GM12878 (cell line): ENCODE measurements around the gene RETREG3. TPM values are rescaled to one million over a fixed set of nuclear protein-coding genes. Genes with fewer than 3 reads are reported as not detected.

ENCODE experiments used
- ATAC-seq: fragments of 200-7000 bp; cut with Tn5 transposase; 3 replicates; pipeline ENCODE4 v1.9.1; 2020; ENCODE audit warnings: mild to moderate bottlenecking, moderate library complexity
- BruUV-seq: library from RNA; stranded (reverse); fragments of 400-500 nt; replicated peaks from 2 replicates; lab custom pipeline; 2021; lab: Mats Ljungman, UMichigan
- CTCF ChIA-PET: fragments of 300-600 bp; sonication (Branson Sonifier 250); formaldehyde crosslinking; extraction: SDS; loops from one replicate; lab custom pipeline; 2021; ENCODE audit warnings: inconsistent platforms; lab: Yijun Ruan, JAX
- POLR2A ChIA-PET: fragments of 350-600 bp; formaldehyde crosslinking; extraction: SDS; loops from one replicate; lab custom pipeline; 2021; ENCODE audit warnings: inconsistent platforms; lab: Charles Lee
- RAD21 ChIA-PET: fragments of 300-600 bp; sonication (Branson Sonifier 250); formaldehyde crosslinking; loops from one replicate; lab custom pipeline; 2023; ENCODE audit warnings: antibody characterized with exemption; ENCODE audit not compliant: unreplicated experiment; lab: Charles Lee
- SMC1A ChIA-PET: fragments of 300-600 bp; sonication (Branson Sonifier 250); formaldehyde crosslinking; loops from one replicate; lab custom pipeline; 2023; ENCODE audit not compliant: unreplicated experiment, uncharacterized antibody; lab: Charles Lee
- DNase-seq: peaks from one replicate; pipeline ENCODE4 v3.0.0-alpha.2; 2011; ENCODE audit warnings: low read depth, low spot score
- FAIRE-seq: peaks from 3 replicates; lab custom pipeline; 2011; peaks lifted over from hg19 to GRCh38; lab: Jason Lieb, UNC
- H2AFZ ChIP-seq: 2 replicates; pipeline ENCODE4 v1.6.0; 2011; ENCODE audit warnings: low read depth, low read length, control low read depth; ENCODE audit not compliant: control insufficient read depth
- H3K27ac ChIP-seq: 2 replicates; pipeline ENCODE4 v1.5.1; 2011; ENCODE audit warnings: control low read depth; ENCODE audit not compliant: control insufficient read depth, insufficient read depth
- H3K27me3 ChIP-seq, 2 experiments: replicated peaks in 1 of 2; 2 replicates each; pipeline versions ENCODE4 v1.6.0 to v1.6.1; 2011; ENCODE audit warnings: low read length in 1 of 2; ENCODE audit not compliant: control insufficient read depth in 2 of 2, insufficient read depth in 2 of 2
- H3K36me3 ChIP-seq, 2 experiments: 2 replicates each; pipeline ENCODE4 v1.5.1; 2011; ENCODE audit warnings: low read length in 1 of 2; ENCODE audit not compliant: control insufficient read depth in 2 of 2, insufficient read depth in 2 of 2
- H3K4me1 ChIP-seq: 2 replicates; pipeline ENCODE4 v1.6.1; 2011; ENCODE audit warnings: mild to moderate bottlenecking, low read length, moderate library complexity, mixed read lengths; ENCODE audit not compliant: control insufficient read depth, insufficient read depth
- H3K4me2 ChIP-seq: 2 replicates; pipeline ENCODE4 v1.6.0; 2011; ENCODE audit warnings: control low read depth; ENCODE audit not compliant: control insufficient read depth, insufficient read depth
- H3K4me3 ChIP-seq: fragments of 200-600 bp; sonication (generic); 2 replicates; pipeline ENCODE4 v1.5.1; 2016
- H3K79me2 ChIP-seq: 2 replicates; pipeline ENCODE4 v1.6.0; 2011; ENCODE audit warnings: low read length; ENCODE audit not compliant: control insufficient read depth, insufficient read depth
- H3K9ac ChIP-seq: 2 replicates; pipeline ENCODE4 v1.8.0; 2011; ENCODE audit warnings: low read length, control low read depth, mixed read lengths; ENCODE audit not compliant: control insufficient read depth, insufficient read depth
- H3K9me3 ChIP-seq: replicated peaks from 3 replicates; pipeline ENCODE4 v1.5.1; 2011; ENCODE audit warnings: mild to moderate bottlenecking, low read length; ENCODE audit not compliant: control insufficient read depth, insufficient read depth
- H4K20me1 ChIP-seq: 2 replicates; pipeline ENCODE4 v1.6.0; 2011; ENCODE audit not compliant: control insufficient read depth, insufficient read depth
- ASH2L ChIP-seq: fragments of 300-600, 200-600 bp; sonication (generic); IDR thresholded peaks from 2 replicates; pipeline ENCODE4 v1.6.1; 2017; ENCODE audit warnings: low read depth, mild to moderate bottlenecking, borderline replicate concordance
- BACH1 ChIP-seq: fragments of 450-650 bp; IDR thresholded peaks from 2 replicates; pipeline ENCODE4 v1.6.1; 2017; ENCODE audit warnings: mild to moderate bottlenecking, borderline replicate concordance
- NR2F1 ChIP-seq: fragments of 450-650 bp; conservative IDR thresholded peaks from 2 replicates; pipeline ENCODE4 v1.6.1; 2017; ENCODE audit warnings: mild to moderate bottlenecking
- SKIL ChIP-seq: fragments of 450-650 bp; IDR thresholded peaks from 2 replicates; pipeline ENCODE4 v1.6.1; 2017; ENCODE audit warnings: mild to moderate bottlenecking, low read depth, inconsistent platforms; ENCODE audit not compliant: poor library complexity, severe bottlenecking
- ZBED1 ChIP-seq: IDR thresholded peaks from 2 replicates; pipeline ENCODE4 v1.6.1; 2016; ENCODE audit warnings: borderline replicate concordance
- WGBS: methylation state at CpG from one replicate; pipeline ENCODE4 v1.1.6; 2016; ENCODE audit warnings: low lambda C conversion rate; ENCODE audit not compliant: insufficient replicate concordance, insufficient coverage; ENCODE audit errors: missing lambda C conversion rate; 5-methylcytosine and 5-hydroxymethylcytosine counted together
- in situ Hi-C: fragments of 300-500 bp; cut with MboI; formaldehyde crosslinking; loops from 9 replicates; pipeline ENCODE4 v1.14.3; 2018; ENCODE audit warnings: mixed read lengths
- intact Hi-C: fragments of 100-400 bp; cut with micrococcal nuclease; formaldehyde crosslinking; loops from one replicate; pipeline ENCODE4 v1.14.2; 2022; ENCODE audit not compliant: unreplicated experiment
- polyA plus RNA-seq, 11 experiments: library from polyadenylated mRNA; depleted of rRNA in 4 of 11; unstranded in 6 of 11; stranded (reverse) in 5 of 11; fragments of >200 nt; fragmentation: Nextera tagmentation in 4 of 11; fragmentation: Illumina TruSeq in 1 of 11; extraction: Ambion mirVana in 4 of 11; extraction: Trizol in 1 of 11; gene quantifications; 1 replicate in 1 of 11; 2 replicates in 10 of 11; pipeline versions ENCODE4 v1.2.1 to v1.2.3, GENCODE V29; 2011 to 2016; ENCODE audit warnings: inconsistent platforms in 2 of 11, missing spikeins in 2 of 11, low read depth in 1 of 11
- total RNA-seq, 4 experiments: library from RNA; depleted of rRNA in 3 of 4; stranded (reverse); fragments of >200 nt in 3 of 4; fragmentation: Illumina TruSeq in 1 of 4; extraction: Trizol in 1 of 4; gene quantifications; 2 replicates each; pipeline versions ENCODE4 v1.2.1 to v1.2.3, GENCODE V29; 2013 to 2021

RETREG3 gene
- total and polyA plus RNA-seq, 10 of the 15 experiments (the other 5 are each of a cell fraction or from before 2014, with no cell fraction given) = 7.0 to 50.6 (median 27.3) TPM

GRCh38 chr17:42538482-42538881, 70.7 kb downstream of the RETREG3 start:
- Histone ChIP-seq H3K9me3 (no peaks in the 10 kb centered on the region), H4K20me1 (no peaks in the 10 kb centered on the region), H3K4me2 (no peak overlapping the region), H3K9ac (no peak overlapping the region), H3K79me2 (peaks cover 13% of the 10 kb centered on the region), H3K4me1 (peaks cover 16% of the 10 kb centered on the region), H3K27me3 (no peaks in the 10 kb centered on the region), H3K4me3 (no peak overlapping the region), H3K27ac (no peak overlapping the region), H2AFZ (no peak overlapping the region), H3K36me3 (peaks cover 0 to 5% of the 10 kb centered on the region in 2 experiments; a peak in 2 of 4 replicates)
- ATAC-seq (no peak), FAIRE-seq (no peak), DNase-seq (no peak)
- 92% methylated on average over 14 of the region's 14 CpGs for WGBS
- CTCF ChIA-PET = interaction anchor here (1.4 kb wide), 1 partner anchor 10 kb away, joined by 3 read pairs; no protein-coding TSS in a partner anchor
- RAD21 ChIA-PET = interaction anchor here (3.4 kb wide), 1 partner anchor 40 kb away, joined by 17 read pairs; the partner anchor contains the start of gene PSMC3IP
- BruUV-seq = no TSS peak
- intact Hi-C loops (no loop called here), in situ Hi-C loops (no loop called here)
- SMC1A ChIA-PET = interaction anchor here (1.8 kb wide), 1 partner anchor 10 kb away, joined by 5 read pairs; no protein-coding TSS in a partner anchor
- no peak for TF ChIP-seq ZBED1
- TF ChIP-seq BACH1 = no peak
- no peak for TF ChIP-seq ASH2L
- TF ChIP-seq SKIL = no peak
- TF ChIP-seq NR2F1 = no peak
- POLR2A ChIA-PET = no interaction called here
